HL-60 (cell line): ENCODE results near the gene BRAT1.
A peak's percentile ranks its signal among the peaks of the same experiment; 100 is the strongest.

Source experiments
- DNase-seq, 2 experiments: peaks; one replicate each; pipeline ENCODE4 v3.0.0-alpha.2; 2010 to 2020; ENCODE audit warnings: low read depth in 1 of 2, low spot score in 1 of 2
- H3K27ac ChIP-seq: fragments of 250-450 bp; sonication (Bioruptor Pico); replicated peaks from 2 replicates; pipeline ENCODE4 v1.5.1; 2020; ENCODE audit warnings: mild to moderate bottlenecking, moderate library complexity
- H3K27me3 ChIP-seq: fragments of 250-450 bp; sonication (Bioruptor Pico); 2 replicates; pipeline ENCODE4 v1.5.1; 2021; ENCODE audit warnings: mild to moderate bottlenecking, moderate library complexity; ENCODE audit not compliant: insufficient read depth, poor library complexity, severe bottlenecking
- H3K4me3 ChIP-seq: replicated peaks from 2 replicates; pipeline ENCODE4 v1.5.1; 2011; ENCODE audit warnings: mild to moderate bottlenecking, control low read depth, low read length; ENCODE audit not compliant: insufficient read depth
- CTCF ChIP-seq: IDR thresholded peaks from one replicate; pipeline ENCODE4 v1.5.1; 2011; ENCODE audit warnings: low read length, control low read depth, inconsistent platforms; ENCODE audit not compliant: insufficient read depth
- GABPA ChIP-seq: IDR thresholded peaks from 2 replicates; pipeline ENCODE4 v1.6.1; 2012; ENCODE audit warnings: low read depth
- POLR2AphosphoS5 ChIP-seq: IDR thresholded peaks from 2 replicates; pipeline ENCODE4 v1.6.1; 2012; ENCODE audit warnings: low read depth
- REST ChIP-seq: IDR thresholded peaks from 2 replicates; pipeline ENCODE4 v1.6.1; 2012; ENCODE audit warnings: low read depth; ENCODE audit not compliant: insufficient replicate concordance
- SPI1 ChIP-seq: IDR thresholded peaks from 2 replicates; pipeline ENCODE4 v1.6.1; 2012; ENCODE audit warnings: low read depth, mild to moderate bottlenecking, borderline replicate concordance

BRAT1 gene

GRCh38 chr7:2528481-2529095 is 26.7 kb downstream of the BRAT1 start:
- Histone ChIP-seq H3K27me3 (no peaks in the 10 kb centered on the region), H3K4me3 (no peak overlapping the region), H3K27ac (peak overlapping the region; percentile 97)
- TF ChIP-seq CTCF (no peak), REST (no peak), POLR2AphosphoS5 (no peak), GABPA (no peak)
- no peak for DNase-seq

- H3K4me3 ChIP-seq, result no peak overlapping the region
- DNase-seq, result peak; percentile 55 to 58
- no peak for TF ChIP-seq GABPA
- no peak for TF ChIP-seq CTCF
- H3K27me3 ChIP-seq, result no peaks in the 10 kb centered on the region
- H3K27ac ChIP-seq, result peak overlapping the region; percentile 97
Observed at GRCh38 chr7:2527505-2528467, 27.5 kb downstream of the BRAT1 start.

GRCh38 chr7:2526659-2527504 is 28.4 kb downstream of the BRAT1 start:
- TF ChIP-seq CTCF (no peak), POLR2AphosphoS5 (no peak), REST (no peak), GABPA (no peak), SPI1 (no peak)
- no peak for DNase-seq
- H3K27ac ChIP-seq, result peak overlapping the region; percentile 97; the same call in 1 of the 2 replicates
- no peak overlapping the region for H3K4me3 ChIP-seq
- no peaks in the 10 kb centered on the region for H3K27me3 ChIP-seq
